Peyer's patch (tissue), 4 donors: ENCODE data around the gene ECSIT. TPM values are rescaled to one million over a fixed set of nuclear protein-coding genes. Genes with fewer than 3 reads are reported as not detected.
"Not testable (repeated sequence)": the region's sequence is repeated elsewhere in the genome, so short reads cannot be mapped to it uniquely, and the experiment has no call there.

Experiments used
- DNase-seq, 3 donors: peaks; one replicate each; pipeline ENCODE4 v3.0.0-alpha.2; 2017 to 2019
- H3K27ac ChIP-seq, 4 donors: fragments of 200-600 bp; sonication (generic); one replicate each; pipeline ENCODE4 v1.5.1; 2016 to 2019
- H3K27me3 ChIP-seq, 2 donors: fragments of 200-600 bp; sonication (generic); one replicate each; pipeline ENCODE4 v1.5.1; 2019
- H3K36me3 ChIP-seq, 3 donors: fragments of 200-600 bp; sonication (generic); one replicate each; pipeline ENCODE4 v1.5.1; 2016 to 2019
- H3K4me1 ChIP-seq, 4 donors: fragments of 200-600 bp; sonication (generic); one replicate each; pipeline ENCODE4 v1.5.1; 2016 to 2019
- H3K4me3 ChIP-seq, 4 donors: fragments of 200-600 bp; sonication (generic); 1 replicate in 3 of 4; 2 replicates in 1 of 4; pipeline ENCODE4 v1.5.1; 2016 to 2019; ENCODE audit warnings: mild to moderate bottlenecking in 1 of 4
- H3K9me3 ChIP-seq, 4 donors: fragments of 200-600 bp; sonication (generic); one replicate each; pipeline ENCODE4 v1.5.1; 2016 to 2019; ENCODE audit warnings: mild to moderate bottlenecking in 1 of 4
- CTCF ChIP-seq, 6 experiments: fragments of 450-650 bp in 4 of 6; fragments of 200-600 bp in 2 of 6; sonication (generic) in 1 of 6; IDR thresholded peaks; one replicate each; pipeline ENCODE4 v1.5.1; 2017 to 2019; ENCODE audit warnings: antibody characterized with exemption in 6 of 6, mild to moderate bottlenecking in 3 of 6, moderate library complexity in 1 of 6
- POLR2A ChIP-seq, 2 donors: fragments of 450-650 bp; IDR thresholded peaks; one replicate each; pipeline ENCODE4 v1.5.1; 2017; ENCODE audit warnings: antibody characterized with exemption in 2 of 2, mild to moderate bottlenecking in 2 of 2, moderate library complexity in 2 of 2
- small RNA-seq, 2 donors: library from RNA; depleted of rRNA; stranded (forward); fragments of <200 nt; gene quantifications; one replicate each; pipeline ENCODE3, GENCODE V24; 2016
- total RNA-seq, 4 donors: library from RNA; depleted of rRNA; stranded (reverse); fragments of >200 nt; gene quantifications; one replicate each; pipeline ENCODE4 v1.1.0, GENCODE V29; 2016

The ECSIT gene
- total RNA-seq, 4 donors from 2014 or later: 50.1 to 94.0 (median 70.4) TPM

- Histone ChIP-seq H3K4me1 (no peaks in the 10 kb centered on the region), H3K9me3 (no peaks in the 10 kb centered on the region), H3K36me3 (no peaks in the 10 kb centered on the region), H3K27me3 (no peaks in the 10 kb centered on the region), H3K27ac (no peak overlapping the region), H3K4me3 (no peak overlapping the region)
- no peak for DNase-seq
- TF ChIP-seq CTCF (IDR thresholded peaks at IDR 0.05) (peak in 1 of 6 experiments; percentile 15), POLR2A (IDR thresholded peaks at IDR 0.05) (no peak)
Observed at GRCh38 chr19:11460207-11460606, 68.7 kb downstream of the ECSIT start.

- H3K36me3 ChIP-seq, H3K4me3 ChIP-seq, DNase-seq, H3K4me1 ChIP-seq, H3K9me3 ChIP-seq, H3K27ac ChIP-seq, H3K27me3 ChIP-seq: not testable (repeated sequence)
Observed at GRCh38 chr19:11458912-11459311, 70.0 kb downstream of the ECSIT start.

GRCh38 chr19:11458236-11458900 is 70.6 kb downstream of the ECSIT start:
- Histone ChIP-seq H3K36me3 (no peaks in the 10 kb centered on the region), H3K9me3 (no peaks in the 10 kb centered on the region), H3K27ac (no peak overlapping the region), H3K27me3 (no peaks in the 10 kb centered on the region), H3K4me1 (no peaks in the 10 kb centered on the region), H3K4me3 (no peak overlapping the region)
- no peak for DNase-seq
- TF ChIP-seq CTCF (IDR thresholded peaks at IDR 0.05): no peak
- no peak for TF ChIP-seq POLR2A (IDR thresholded peaks at IDR 0.05)

GRCh38 chr19:11457831-11458230 is 71.1 kb downstream of the ECSIT start:
- Histone ChIP-seq H3K4me1 (no peaks in the 10 kb centered on the region), H3K36me3 (no peaks in the 10 kb centered on the region), H3K4me3 (no peak overlapping the region), H3K9me3 (no peaks in the 10 kb centered on the region), H3K27me3 (no peaks in the 10 kb centered on the region), H3K27ac (no peak overlapping the region)
- DNase-seq: no peak
- TF ChIP-seq POLR2A (IDR thresholded peaks at IDR 0.05): no peak
- no peak for TF ChIP-seq CTCF (IDR thresholded peaks at IDR 0.05)

GRCh38 chr19:11457115-11457514 is 71.8 kb downstream of the ECSIT start:
- Histone ChIP-seq H3K36me3 (no peaks in the 10 kb centered on the region), H3K27me3 (no peaks in the 10 kb centered on the region), H3K9me3 (no peaks in the 10 kb centered on the region), H3K27ac (no peak overlapping the region), H3K4me3 (no peak overlapping the region), H3K4me1 (no peaks in the 10 kb centered on the region)
- TF ChIP-seq POLR2A (IDR thresholded peaks at IDR 0.05) (no peak), CTCF (IDR thresholded peaks at IDR 0.05) (no peak)
- no peak for DNase-seq

GRCh38 chr19:11456659-11457058 is 72.3 kb downstream of the ECSIT start:
- no peak overlapping the region for H3K27ac ChIP-seq
- TF ChIP-seq CTCF (IDR thresholded peaks at IDR 0.05): no peak
- no peak for TF ChIP-seq POLR2A (IDR thresholded peaks at IDR 0.05)
- DNase-seq: no peak
- no peaks in the 10 kb centered on the region for H3K36me3 ChIP-seq
- no peaks in the 10 kb centered on the region for H3K9me3 ChIP-seq
- no peak overlapping the region for H3K4me3 ChIP-seq
- H3K27me3 ChIP-seq: no peaks in the 10 kb centered on the region
- no peaks in the 10 kb centered on the region for H3K4me1 ChIP-seq

Small RNA genes lying within 50 kb of the gene (small RNA-seq; reads per million reads assigned to genes)
- gene MIR7974 (0 to 1.8 reads per million in 2 donors), gene RN7SL833P (0 to 0.06 reads per million in 2 donors)

Other genes with a start within 250 kb of the ECSIT start
- gene TSPAN16, start 233.0 kb downstream of the ECSIT start, total RNA-seq: not detected
- gene RAB3D, start 189.5 kb downstream of the ECSIT start, total RNA-seq: 10 to 100 TPM in 3 of 4 donors, 1 to 10 TPM in 1; 9.5 to 16.4 (median 12.7) TPM
- 100 to 1,000 TPM in 3 of 4 donors, 10 to 100 TPM in 1; 77.6 to 212 (median 168) TPM for gene TMEM205, start 182.9 kb downstream of the ECSIT start, total RNA-seq
- 100 to 1,000 TPM in 1 of 4 donors, 10 to 100 TPM in 3; 25.6 to 157 (median 65.6) TPM for gene CCDC159, start 182.6 kb downstream of the ECSIT start, total RNA-seq
- gene PLPPR2, start 173.7 kb downstream of the ECSIT start, total RNA-seq: 10 to 100 TPM in 2 of 4 donors, 1 to 10 TPM in 2; 6.8 to 18.2 (median 10.1) TPM
- gene SWSAP1, start 154.5 kb downstream of the ECSIT start, total RNA-seq: 1 to 10 TPM in 2 of 4 donors, under 1 TPM in 1, not detected in 1; 0.76 to 3.2 (median 1.9) TPM
- gene EPOR, start 144.8 kb downstream of the ECSIT start, total RNA-seq: 1 to 10 TPM; 1.2 to 5.0 (median 3.0) TPM
- 10 to 100 TPM in 1 of 4 donors, 1 to 10 TPM in 3; 2.5 to 51.2 (median 6.3) TPM for gene RGL3, start 109.8 kb downstream of the ECSIT start, total RNA-seq
- 1 to 10 TPM in 1 of 4 donors, not detected in 3; 1.5 TPM for gene ODAD3, start 94.0 kb downstream of the ECSIT start, total RNA-seq
- gene PRKCSH, start 93.5 kb downstream of the ECSIT start, total RNA-seq: 100 to 1,000 TPM; 161 to 239 (median 194) TPM
- gene ELAVL3, start 48.1 kb downstream of the ECSIT start, total RNA-seq: under 1 TPM in 1 of 4 donors, not detected in 3; 0.95 TPM
- 10 to 100 TPM in 3 of 4 donors, 1 to 10 TPM in 1; 8.6 to 33.7 (median 23.3) TPM for gene ZNF653, start 23.3 kb downstream of the ECSIT start, total RNA-seq
- gene CNN1, start 9.7 kb upstream of the ECSIT start, total RNA-seq: 10 to 100 TPM; 21.2 to 88.2 (median 25.7) TPM
- 10 to 100 TPM; 30.5 to 39.2 (median 32.2) TPM for gene ELOF1, start 30.1 kb upstream of the ECSIT start, total RNA-seq
- 10 to 100 TPM; 16.5 to 36.3 (median 23.4) TPM for gene ACP5, start 48.5 kb upstream of the ECSIT start, total RNA-seq
- 10 to 100 TPM in 1 of 4 donors, 1 to 10 TPM in 3; 4.4 to 10.7 (median 5.5) TPM for gene ZNF627, start 68.3 kb upstream of the ECSIT start, total RNA-seq
- 10 to 100 TPM in 3 of 4 donors, 1 to 10 TPM in 1; 5.0 to 14.4 (median 13.1) TPM for gene ZNF823, start 209.8 kb upstream of the ECSIT start, total RNA-seq
- 10 to 100 TPM in 3 of 4 donors, 1 to 10 TPM in 1; 6.8 to 37.1 (median 12.5) TPM for gene ZNF441, start 237.9 kb upstream of the ECSIT start, total RNA-seq